ENCODE results near the gene SRGAP1.
"Not testable (repeated sequence)": the region's sequence is repeated elsewhere in the genome, so short reads cannot be mapped to it uniquely, and the experiment has no call there.

The SRGAP1 gene

GRCh38 chr12:64063121-64063520, 218.6 kb downstream of the SRGAP1 start:
- DNase-seq = no peak

GRCh38 chr12:64064240-64064639, 219.7 kb downstream of the SRGAP1 start:
- DNase-seq = no peak

GRCh38 chr12:64064706-64065105, 220.2 kb downstream of the SRGAP1 start:
- DNase-seq = no peak

GRCh38 chr12:64065881-64066451, 221.5 kb downstream of the SRGAP1 start:
- no peak for DNase-seq

GRCh38 chr12:64066776-64067175, 222.3 kb downstream of the SRGAP1 start:
- DNase-seq = no peak

- no peak for DNase-seq
Measured at GRCh38 chr12:64070454-64070853, 226.0 kb downstream of the SRGAP1 start.

- DNase-seq = no peak
Measured at GRCh38 chr12:64072916-64073575, 228.5 kb downstream of the SRGAP1 start.

GRCh38 chr12:64076565-64076964, 232.1 kb downstream of the SRGAP1 start:
- DNase-seq = not testable (repeated sequence)

- no peak for DNase-seq
Measured at GRCh38 chr12:64077922-64078321, 233.4 kb downstream of the SRGAP1 start.

GRCh38 chr12:64080319-64081007, 236.0 kb downstream of the SRGAP1 start:
- no peak for DNase-seq

GRCh38 chr12:64081008-64081404, 236.5 kb downstream of the SRGAP1 start:
- DNase-seq = no peak

- DNase-seq = no peak
Measured at GRCh38 chr12:64082116-64082515, 237.6 kb downstream of the SRGAP1 start.

GRCh38 chr12:64082866-64083268, 238.4 kb downstream of the SRGAP1 start:
- no peak for DNase-seq

- DNase-seq = no peak
Measured at GRCh38 chr12:64083285-64084210, 239.0 kb downstream of the SRGAP1 start.

- DNase-seq = no peak
Measured at GRCh38 chr12:64085154-64085553, 240.7 kb downstream of the SRGAP1 start.

- DNase-seq = no peak
Measured at GRCh38 chr12:64085996-64086395, 241.5 kb downstream of the SRGAP1 start.

GRCh38 chr12:64086946-64087345, 242.4 kb downstream of the SRGAP1 start:
- DNase-seq = no peak

- no peak for DNase-seq
Measured at GRCh38 chr12:64087761-64088160, 243.3 kb downstream of the SRGAP1 start.

GRCh38 chr12:64088431-64089349, 244.2 kb downstream of the SRGAP1 start:
- DNase-seq = no peak

GRCh38 chr12:64090047-64090446, 245.5 kb downstream of the SRGAP1 start:
- no peak for DNase-seq

GRCh38 chr12:64091186-64091585, 246.7 kb downstream of the SRGAP1 start:
- DNase-seq = no peak

Data from CD4-positive, alpha-beta T cell treated with Interleukin-17A for 4 hours (primary cell).